IMR-90 (cell line): ENCODE measurements around the gene OR52W1. TPM values are rescaled to one million over a fixed set of nuclear protein-coding genes. Genes with fewer than 3 reads are reported as not detected.
A peak's percentile ranks its signal among the peaks of the same experiment; 100 is the strongest.

Experiments used
- ATAC-seq: fragments of 200-7000 bp; cut with Tn5 transposase; 2 replicates; pipeline ENCODE4 v1.9.1; 2020; ENCODE audit warnings: low read depth, mild to moderate bottlenecking, moderate library complexity
- BruUV-seq: library from RNA; stranded (reverse); fragments of 400-500 nt; replicated peaks from 2 replicates; lab custom pipeline; 2021; lab: Mats Ljungman, UMichigan
- CTCF ChIA-PET: fragments of 300-600 bp; formaldehyde crosslinking; extraction: SDS; loops from one replicate; lab custom pipeline; 2021; ENCODE audit warnings: antibody characterized with exemption; lab: Yijun Ruan, JAX
- POLR2A ChIA-PET: fragments of 300-600 bp; sonication (Branson Sonifier 250); formaldehyde crosslinking; loops from one replicate; lab custom pipeline; 2022; ENCODE audit warnings: antibody characterized with exemption; ENCODE audit not compliant: unreplicated experiment; lab: Charles Lee
- DNase-seq: peaks from one replicate; pipeline ENCODE4 v3.0.0; 2013
- H2AFZ ChIP-seq: replicated peaks from 2 replicates; pipeline ENCODE3; 2013; ENCODE audit warnings: low read length, mild to moderate bottlenecking; ENCODE audit not compliant: poor library complexity
- H2AK5ac ChIP-seq: 2 replicates; pipeline ENCODE4 v1.6.1; 2013; ENCODE audit warnings: low read depth, low read length, inconsistent platforms
- H2AK9ac ChIP-seq: replicated peaks from 2 replicates; pipeline ENCODE3; 2013; ENCODE audit warnings: mild to moderate bottlenecking, low read depth, low read length, moderate library complexity; ENCODE audit not compliant: poor library complexity
- H2BK120ac ChIP-seq: 2 replicates; pipeline ENCODE4 v1.6.1; 2013; ENCODE audit warnings: low read depth, low read length, inconsistent platforms
- H2BK15ac ChIP-seq: 3 replicates; pipeline ENCODE4 v1.6.1; 2013; ENCODE audit warnings: low read depth, low read length, inconsistent platforms
- H2BK20ac ChIP-seq: 2 replicates; pipeline ENCODE4 v1.6.1; 2013; ENCODE audit warnings: low read depth, mild to moderate bottlenecking, inconsistent platforms, low read length, moderate library complexity
- H2BK5ac ChIP-seq: 2 replicates; pipeline ENCODE4 v1.6.1; 2013; ENCODE audit warnings: mild to moderate bottlenecking, low read depth, low read length, inconsistent platforms; ENCODE audit not compliant: poor library complexity, severe bottlenecking
- H3K14ac ChIP-seq: replicated peaks from 2 replicates; pipeline ENCODE4 v1.6.1; 2013; ENCODE audit warnings: low read depth, low read length, inconsistent platforms
- H3K18ac ChIP-seq: 2 replicates; pipeline ENCODE4 v1.6.1; 2013; ENCODE audit warnings: low read depth, low read length, control low read depth
- H3K23ac ChIP-seq: 2 replicates; pipeline ENCODE4 v1.6.1; 2013; ENCODE audit warnings: low read depth, low read length, inconsistent platforms
- H3K27ac ChIP-seq: 2 replicates; pipeline ENCODE4 v1.5.1; 2013; ENCODE audit warnings: mild to moderate bottlenecking, control low read depth, low read length; ENCODE audit not compliant: insufficient read depth
- H3K27me3 ChIP-seq: 2 replicates; pipeline ENCODE4 v1.6.1; 2013; ENCODE audit warnings: low read length; ENCODE audit not compliant: control insufficient read depth, insufficient read depth
- H3K36me3 ChIP-seq: 2 replicates; pipeline ENCODE4 v1.6.1; 2013; ENCODE audit warnings: low read length, mixed read lengths; ENCODE audit not compliant: control insufficient read depth, insufficient read depth
- H3K4ac ChIP-seq: 2 replicates; pipeline ENCODE4 v1.6.1; 2013; ENCODE audit warnings: low read depth, low read length, inconsistent platforms
- H3K4me1 ChIP-seq: 2 replicates; pipeline ENCODE4 v1.6.1; 2013; ENCODE audit warnings: low read length, mixed read lengths; ENCODE audit not compliant: control insufficient read depth, insufficient read depth
- H3K4me2 ChIP-seq: 2 replicates; pipeline ENCODE4 v1.6.1; 2013; ENCODE audit warnings: low read depth, mild to moderate bottlenecking, control low read depth, low read length, moderate library complexity
- H3K4me3 ChIP-seq: 2 replicates; pipeline ENCODE4 v1.5.1; 2013; ENCODE audit warnings: low read depth, mild to moderate bottlenecking, control low read depth, low read length, moderate library complexity; ENCODE audit not compliant: insufficient read depth
- H3K56ac ChIP-seq: 2 replicates; pipeline ENCODE4 v1.6.1; 2013; ENCODE audit warnings: low read length, inconsistent platforms; ENCODE audit not compliant: insufficient read depth; ENCODE audit errors: extremely low read depth
- H3K79me1 ChIP-seq, 2 experiments: 2 replicates each; pipeline ENCODE4 v1.6.1; 2013; ENCODE audit warnings: low read length in 2 of 2, inconsistent platforms in 1 of 2, low read depth in 1 of 2
- H3K9ac ChIP-seq: 2 replicates; pipeline ENCODE4 v1.6.1; 2013; ENCODE audit warnings: low read depth, low read length, control low read depth
- H3K9me1 ChIP-seq: 2 replicates; pipeline ENCODE4 v1.6.1; 2013; ENCODE audit warnings: low read length, inconsistent platforms; ENCODE audit not compliant: insufficient read depth
- H3K9me3 ChIP-seq: 2 replicates; pipeline ENCODE4 v1.6.1; 2013; ENCODE audit warnings: low read length; ENCODE audit not compliant: control insufficient read depth, insufficient read depth
- H4K20me1 ChIP-seq: 2 replicates; pipeline ENCODE4 v1.6.1; 2013; ENCODE audit warnings: low read length, inconsistent platforms; ENCODE audit not compliant: insufficient read depth
- H4K5ac ChIP-seq: 2 replicates; pipeline ENCODE4 v1.6.1; 2013; ENCODE audit warnings: mild to moderate bottlenecking, low read depth, low read length, control low read depth
- H4K8ac ChIP-seq, 2 experiments: 2 replicates each; pipeline ENCODE4 v1.6.1; 2013; ENCODE audit warnings: low read depth in 2 of 2, low read length in 2 of 2, control low read depth in 1 of 2, inconsistent platforms in 1 of 2
- H4K91ac ChIP-seq: 2 replicates; pipeline ENCODE4 v1.6.1; 2013; ENCODE audit warnings: low read depth, low read length, inconsistent platforms; ENCODE audit not compliant: insufficient read depth
- CEBPB ChIP-seq: IDR thresholded peaks from 2 replicates; pipeline ENCODE4 v1.6.1; 2012; ENCODE audit warnings: low read depth, low read length, improper control_type of control experiment
- CHD1 ChIP-seq: IDR thresholded peaks from 2 replicates; pipeline ENCODE4 v1.6.1; 2012; ENCODE audit warnings: low read depth, low read length, improper control_type of control experiment
- CTCF ChIP-seq: conservative IDR thresholded peaks from 2 replicates; pipeline ENCODE4 v1.5.1; 2012; ENCODE audit warnings: mild to moderate bottlenecking, low read depth, low read length, improper control_type of control experiment
- ELK1 ChIP-seq: fragments of 150-350 bp; IDR thresholded peaks from 2 replicates; pipeline ENCODE4 v1.6.1; 2016; ENCODE audit warnings: low read depth, mild to moderate bottlenecking, low read length, moderate library complexity, borderline replicate concordance
- FOS ChIP-seq: fragments of 150-350 bp; IDR thresholded peaks from 2 replicates; pipeline ENCODE4 v1.6.1; 2016; ENCODE audit warnings: low read depth, low read length
- MAZ ChIP-seq: IDR thresholded peaks from 2 replicates; pipeline ENCODE4 v1.6.1; 2012; ENCODE audit warnings: low read depth, mild to moderate bottlenecking, low read length, improper control_type of control experiment, moderate library complexity, borderline replicate concordance
- MXI1 ChIP-seq: IDR thresholded peaks from 2 replicates; pipeline ENCODE4 v1.6.1; 2012; ENCODE audit warnings: low read depth, mild to moderate bottlenecking, low read length, moderate library complexity, borderline replicate concordance
- NFE2L2 ChIP-seq: fragments of 150-350 bp; IDR thresholded peaks from 2 replicates; pipeline ENCODE4 v1.6.1; 2016; ENCODE audit warnings: low read depth, mild to moderate bottlenecking, low read length
- POLR2A ChIP-seq: IDR thresholded peaks from 2 replicates; pipeline ENCODE4 v1.6.1; 2012; ENCODE audit warnings: mild to moderate bottlenecking, low read depth, low read length
- RAD21 ChIP-seq: IDR thresholded peaks from 2 replicates; pipeline ENCODE4 v1.6.1; 2012; ENCODE audit warnings: low read length, improper control_type of control experiment
- RCOR1 ChIP-seq: IDR thresholded peaks from 2 replicates; pipeline ENCODE4 v1.6.1; 2012; ENCODE audit warnings: mild to moderate bottlenecking, low read length, improper control_type of control experiment; ENCODE audit not compliant: insufficient replicate concordance
- RFX5 ChIP-seq: IDR thresholded peaks from 2 replicates; pipeline ENCODE4 v1.8.0; 2012; ENCODE audit warnings: low read depth, mild to moderate bottlenecking, low read length, moderate library complexity
- SMC3 ChIP-seq: fragments of 150-350 bp; IDR thresholded peaks from 2 replicates; pipeline ENCODE4 v1.6.1; 2016; ENCODE audit warnings: low read depth, mild to moderate bottlenecking, antibody characterized with exemption, low read length, moderate library complexity
- USF2 ChIP-seq: fragments of 150-350 bp; IDR thresholded peaks from 2 replicates; pipeline ENCODE4 v1.6.1; 2017; ENCODE audit warnings: mild to moderate bottlenecking, antibody characterized with exemption, low read length, low read depth
- WGBS, 2 experiments: methylation state at CpG; one replicate each; pipeline versions ENCODE4 v1.1.5 to v1.1.7; 2013; ENCODE audit warnings: missing lambda C conversion rate in 2 of 2; ENCODE audit not compliant: insufficient read length in 1 of 2; ENCODE audit errors: extremely low coverage in 2 of 2; 5-methylcytosine and 5-hydroxymethylcytosine counted together
- dilution Hi-C: fragments of 300-500 bp; cut with HindIII; formaldehyde crosslinking; loops from one replicate; pipeline ENCODE4 v1.14.3; 2018; ENCODE audit warnings: low sequenced_read_pairs; ENCODE audit not compliant: unreplicated experiment
- in situ Hi-C: fragments of 300-500 bp; cut with MboI; formaldehyde crosslinking; loops from 3 replicates; pipeline ENCODE4 v1.14.3; 2019; ENCODE audit warnings: low sequenced_read_pairs, inconsistent platforms, mixed read lengths
- intact Hi-C: fragments of 100-400 bp; cut with micrococcal nuclease; formaldehyde crosslinking; loops from 2 replicates; pipeline ENCODE4 v1.10.0; 2022
- polyA plus RNA-seq, 3 experiments: library from polyadenylated mRNA; depleted of rRNA; stranded (reverse); fragments of >200 nt; gene quantifications; 2 replicates each; pipeline ENCODE4 v1.2.3, GENCODE V29; 2012; ENCODE audit warnings: low replicate concordance in 1 of 3
- total RNA-seq: library from RNA; depleted of rRNA; stranded (reverse); fragments of >200 nt; gene quantifications from 2 replicates; pipeline ENCODE4 v1.2.3, GENCODE V29; 2012

OR52W1 gene
- total and polyA plus RNA-seq, 2 of the 4 experiments (the other 2 are of a cell fraction): not detected

GRCh38 chr11:6234387-6235107 is 35.5 kb downstream of the OR52W1 start, which contains the start of gene FHIP1B:
TSS of gene FHIP1B (minus strand) at chr11:6234636. CDS start at chr11:6224516, 10,120 bp downstream.
- Histone ChIP-seq H4K91ac (peak within 1 kb of the TSS; percentile 74), H3K9me3 (no peaks in the 10 kb centered on the region), H2AK9ac (peak within 1 kb of the TSS; percentile 89), H3K36me3 (no peaks in the 10 kb centered on the region), H3K14ac (peak within 1 kb of the TSS; percentile 89), H2BK20ac (no peak within 1 kb of the TSS), H3K56ac (peak within 1 kb of the TSS; percentile 82), H3K18ac (peak within 1 kb of the TSS; percentile 51), H3K4me3 (peak within 1 kb of the TSS; percentile 95), H4K8ac (peak within 1 kb of the TSS; percentile 93 to 98), H3K4me1 (no peaks in the 10 kb centered on the region), H2BK120ac (peak within 1 kb of the TSS; percentile 41; the same call in 1 of the 2 replicates), H4K20me1 (no peaks in the 10 kb centered on the region), H3K4ac (peak within 1 kb of the TSS; percentile 84), H2AK5ac (peak within 1 kb of the TSS; percentile 33; the same call in 1 of the 2 replicates), H3K4me2 (peak within 1 kb of the TSS; percentile 95), H3K79me1 (peaks cover 25 to 42% of the 10 kb centered on the region in 2 experiments), H2AFZ (peak within 1 kb of the TSS; percentile 98), H3K27ac (peak within 1 kb of the TSS; percentile 75), H3K27me3 (peaks cover 9% of the 10 kb centered on the region; the same call in 1 of the 2 replicates), H3K9ac (peak within 1 kb of the TSS; percentile 97), H4K5ac (peak within 1 kb of the TSS; percentile 81), H3K9me1 (0 out of 2 replicates have a peak, but pooled peaks cover 6% of the 10 kb centered on the region), H3K23ac (peak within 1 kb of the TSS; percentile 79), H2BK5ac (peak within 1 kb of the TSS; percentile 46), H2BK15ac (peak within 1 kb of the TSS; percentile 45; the same call in 1 of the 3 replicates)
- DNase-seq (peak; percentile 100), ATAC-seq (peak; percentile 97)
- POLR2A ChIA-PET: no interaction called here
- no TSS peak for BruUV-seq
- dilution Hi-C loops (no loop called here), intact Hi-C loops (no loop called here), in situ Hi-C loops (no loop called here)
- CTCF ChIA-PET: interaction anchor here (1.2 kb wide), 1 partner anchor 17 kb away, joined by 5 read pairs; no protein-coding TSS in a partner anchor
- 0% methylated on average over 38 of the region's 62 CpGs; no CpG with 5 or more reads in 1 of the 2 experiments for WGBS, 2 experiments
- TF ChIP-seq POLR2A (peak; percentile 82), RCOR1 (no peak), USF2 (peak; percentile 8; the same call in 1 of the 2 replicates), CHD1 (no peak), CEBPB (peak; percentile 69), CTCF (no peak), FOS (no peak), SMC3 (no peak), NFE2L2 (0 out of 2 replicates have a peak, but pooled peaks have one; percentile 1), ELK1 (no peak), RAD21 (no peak), RFX5 (no peak), MAZ (peak; percentile 95; the same call in 1 of the 2 replicates), MXI1 (peak; percentile 92)
